HG03457 (cell line): ENCODE data around the gene CACNA1C.
A peak's percentile ranks its signal among the peaks of the same experiment; 100 is the strongest.
"Not testable (repeated sequence)": the region's sequence is repeated elsewhere in the genome, so short reads cannot be mapped to it uniquely, and the experiment has no call there.

Experiments
- ATAC-seq: cut with Tn5 transposase; IDR thresholded peaks from one replicate; pipeline ENCODE4 v1.9.1; 2021; ENCODE audit warnings: moderate number of reproducible peaks; ENCODE audit not compliant: unreplicated experiment

The CACNA1C gene

GRCh38 chr12:2248087-2248900, 195.5 kb downstream of the CACNA1C start:
- no peak for ATAC-seq

- peak; percentile 69 for ATAC-seq
These were observed 196.2 kb downstream of the CACNA1C start for GRCh38 chr12:2248901-2249381.

DNA sequence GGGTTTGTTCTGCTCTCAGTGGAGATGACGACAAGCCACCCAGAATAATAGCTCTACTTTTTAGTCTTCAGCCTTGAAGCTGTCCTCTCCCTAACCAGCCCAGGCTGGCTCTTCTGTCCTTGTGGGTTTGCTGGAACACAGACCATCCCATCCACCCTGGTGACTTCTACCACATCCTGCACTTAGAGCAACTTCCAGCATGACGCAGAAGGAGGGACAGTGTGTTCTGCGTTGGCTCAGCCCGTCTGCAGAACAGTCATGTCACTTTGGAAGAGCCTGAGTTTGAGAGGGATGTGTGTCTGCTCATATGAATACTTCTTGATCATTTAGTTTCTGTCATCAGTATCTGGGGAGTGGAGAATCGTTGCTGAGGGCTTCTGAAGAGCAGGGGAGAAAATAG, 198.0 kb downstream of the CACNA1C start:
- no peak for ATAC-seq

DNA sequence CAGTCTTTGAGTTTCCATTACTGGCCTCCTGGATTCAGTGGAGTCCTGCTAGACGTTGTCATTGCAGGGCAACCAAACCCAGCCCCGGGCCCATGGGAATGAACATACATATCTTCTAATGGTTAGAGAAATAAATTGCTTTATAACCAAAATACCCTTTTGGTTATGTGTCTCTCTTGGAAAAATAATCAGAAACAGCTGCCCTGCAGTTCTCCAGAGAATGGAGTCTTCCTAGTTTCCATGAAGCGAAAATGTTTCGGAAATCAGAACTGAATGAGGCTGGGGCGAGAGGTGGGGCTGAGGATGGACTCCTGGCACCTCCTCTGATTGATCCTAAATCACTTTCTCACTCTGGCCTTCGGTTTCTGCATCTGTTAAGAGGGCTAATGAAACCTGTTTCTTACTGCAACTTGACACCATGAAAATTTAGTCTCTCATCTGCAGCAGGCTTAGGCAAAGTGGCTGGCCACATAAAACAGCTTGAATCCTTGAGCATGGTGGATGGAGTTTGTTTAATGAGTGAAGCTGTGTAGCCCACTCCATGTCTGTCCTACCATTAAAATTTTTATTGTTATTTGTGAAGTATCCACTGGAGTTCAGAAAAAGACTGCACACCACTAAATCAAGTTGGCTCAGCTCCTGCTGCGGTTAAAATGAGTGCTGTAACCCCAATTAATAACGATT, 198.9 kb downstream of the CACNA1C start:
- ATAC-seq = no peak

GRCh38 chr12:2255311-2255710, 202.5 kb downstream of the CACNA1C start:
- no peak for ATAC-seq

GRCh38 chr12:2255731-2256130, 202.9 kb downstream of the CACNA1C start:
- ATAC-seq = not testable (repeated sequence)

DNA sequence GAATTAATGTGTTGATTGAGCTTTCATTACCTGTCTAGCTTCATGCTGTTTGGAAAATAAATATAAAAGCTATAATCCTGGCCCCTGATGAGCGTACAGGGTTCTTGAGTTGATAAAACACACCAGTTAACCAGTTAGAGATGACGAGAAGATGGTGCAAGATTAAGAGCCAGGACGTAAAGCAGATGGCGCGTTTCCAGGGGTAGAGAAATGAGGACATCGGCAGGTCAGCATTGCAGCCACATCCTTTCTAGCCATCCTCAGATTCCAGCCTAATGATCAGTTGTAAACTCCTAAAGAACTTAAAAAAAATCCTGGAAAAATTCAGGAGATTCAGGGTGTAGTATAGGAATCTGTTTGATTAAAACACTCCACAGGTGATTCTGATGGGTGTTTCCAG, 203.7 kb downstream of the CACNA1C start:
- no peak for ATAC-seq

DNA sequence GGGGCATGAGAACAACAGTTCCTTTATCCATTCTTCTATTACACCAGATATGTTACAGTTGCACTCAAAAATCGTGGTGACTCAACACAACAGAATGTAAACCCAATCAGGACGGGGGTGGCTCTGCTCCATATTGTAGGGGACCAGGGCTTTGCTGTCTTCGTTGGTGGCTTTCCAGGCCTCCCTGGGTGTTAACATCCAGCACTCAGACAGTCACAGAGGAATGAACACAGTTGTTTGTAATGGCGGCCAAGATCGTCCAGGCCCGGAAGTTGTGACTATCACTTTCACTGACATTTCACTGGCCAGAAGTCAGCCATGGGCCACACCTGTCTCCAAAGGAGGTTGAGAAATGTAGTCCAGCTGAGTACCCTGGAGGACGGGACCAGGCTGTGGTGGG, 204.1 kb downstream of the CACNA1C start:
- no peak for ATAC-seq

- ATAC-seq = no peak
These were observed 205.2 kb downstream of the CACNA1C start for GRCh38 chr12:2258025-2258424.

DNA sequence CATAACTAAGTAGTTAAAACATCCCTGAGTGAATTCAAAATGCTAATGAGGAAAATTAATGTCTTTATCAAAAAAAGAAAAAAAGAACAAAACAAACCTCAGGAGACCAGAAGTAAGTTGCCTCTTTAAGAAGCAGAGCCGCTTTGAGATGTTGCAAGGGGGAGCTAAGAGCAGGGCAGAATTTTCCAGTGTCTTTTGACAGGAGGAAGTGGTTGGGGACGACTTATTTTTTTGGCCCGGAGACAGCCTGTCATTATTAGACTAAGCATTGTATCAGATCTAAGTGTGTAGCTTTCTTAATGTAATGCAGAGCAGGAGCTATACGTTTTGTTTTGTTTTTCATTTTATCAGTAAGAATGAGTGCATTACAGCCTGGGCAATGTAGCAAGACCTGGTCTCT, 206.6 kb downstream of the CACNA1C start:
- no peak for ATAC-seq

DNA sequence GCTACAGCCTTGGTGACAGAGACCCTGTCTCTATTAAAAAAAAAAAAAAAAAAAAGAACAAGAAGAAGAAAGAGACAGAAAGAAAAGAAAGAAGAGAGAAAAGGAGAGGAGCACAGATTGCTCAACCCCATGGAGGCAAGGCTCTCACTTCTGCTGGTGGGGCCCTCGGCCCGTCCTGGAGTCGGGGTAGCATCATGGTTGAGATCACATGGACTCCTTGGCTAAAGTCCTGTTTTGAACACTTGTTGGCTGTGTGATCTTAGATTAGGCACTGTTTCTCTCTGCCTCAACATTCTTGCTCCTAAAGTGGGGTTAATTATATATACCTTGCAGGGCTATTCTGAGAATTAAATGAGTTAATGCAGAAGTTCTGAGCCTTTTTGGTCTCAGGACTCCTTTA, 207.7 kb downstream of the CACNA1C start:
- no peak for ATAC-seq

DNA sequence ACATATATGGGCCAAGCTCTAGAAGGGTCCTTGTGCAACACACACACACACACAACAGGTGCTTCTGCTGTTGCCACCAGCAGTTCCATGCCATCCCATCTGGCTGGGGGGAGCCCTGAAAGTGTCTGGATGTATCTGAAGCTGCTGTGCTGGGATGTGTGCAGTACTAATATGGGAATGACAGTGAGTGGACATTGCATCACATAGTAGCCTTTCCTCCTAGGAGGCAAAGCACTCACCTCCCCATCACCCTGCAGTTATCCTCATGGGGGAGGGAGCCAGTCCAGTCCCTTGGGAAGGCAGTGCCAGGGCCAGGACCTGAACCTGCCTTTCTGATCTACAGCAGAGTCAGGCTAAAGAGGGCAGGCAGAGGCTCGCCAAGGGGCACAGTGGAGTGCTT, 208.9 kb downstream of the CACNA1C start:
- ATAC-seq = no peak

DNA sequence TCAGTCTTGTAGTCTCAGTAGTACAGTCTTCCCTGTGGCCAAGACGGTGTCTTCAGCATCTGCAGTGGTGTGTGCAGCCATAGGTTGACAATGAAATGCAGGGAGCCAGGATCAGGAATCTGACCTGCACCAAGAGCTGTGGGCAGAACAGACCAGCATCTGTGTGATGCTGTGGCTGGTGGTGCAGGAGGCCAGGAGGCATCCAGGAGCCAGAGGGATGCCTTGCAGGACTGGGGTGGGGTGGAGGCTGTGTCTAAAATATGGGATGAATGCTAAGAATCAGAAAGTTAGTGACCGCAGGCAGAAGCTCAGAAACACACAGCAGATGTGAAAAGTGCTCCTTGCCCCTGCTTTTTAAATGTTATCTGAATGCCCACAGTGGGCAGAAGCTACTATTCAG, 209.7 kb downstream of the CACNA1C start:
- ATAC-seq = no peak

DNA sequence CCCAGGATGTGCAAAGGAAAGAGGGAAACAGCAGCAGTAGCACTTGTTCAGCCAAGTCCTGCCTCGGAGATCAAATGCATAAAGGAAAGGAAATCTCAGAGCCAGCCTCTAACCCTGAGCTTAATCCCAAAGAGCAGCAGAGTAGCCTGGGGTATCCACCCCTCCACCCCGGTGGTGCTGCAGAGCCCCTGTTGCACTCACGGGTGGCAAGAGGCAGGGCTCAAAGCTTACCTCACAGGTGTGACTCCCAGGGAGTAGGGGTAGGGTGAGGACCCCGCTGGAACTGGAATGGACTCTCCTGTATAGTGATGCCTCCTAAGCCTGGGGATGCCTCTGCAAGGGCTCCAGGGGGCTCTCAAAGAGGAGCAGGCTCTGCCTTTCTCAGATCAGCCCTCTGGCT, 211.1 kb downstream of the CACNA1C start:
- no peak for ATAC-seq

DNA sequence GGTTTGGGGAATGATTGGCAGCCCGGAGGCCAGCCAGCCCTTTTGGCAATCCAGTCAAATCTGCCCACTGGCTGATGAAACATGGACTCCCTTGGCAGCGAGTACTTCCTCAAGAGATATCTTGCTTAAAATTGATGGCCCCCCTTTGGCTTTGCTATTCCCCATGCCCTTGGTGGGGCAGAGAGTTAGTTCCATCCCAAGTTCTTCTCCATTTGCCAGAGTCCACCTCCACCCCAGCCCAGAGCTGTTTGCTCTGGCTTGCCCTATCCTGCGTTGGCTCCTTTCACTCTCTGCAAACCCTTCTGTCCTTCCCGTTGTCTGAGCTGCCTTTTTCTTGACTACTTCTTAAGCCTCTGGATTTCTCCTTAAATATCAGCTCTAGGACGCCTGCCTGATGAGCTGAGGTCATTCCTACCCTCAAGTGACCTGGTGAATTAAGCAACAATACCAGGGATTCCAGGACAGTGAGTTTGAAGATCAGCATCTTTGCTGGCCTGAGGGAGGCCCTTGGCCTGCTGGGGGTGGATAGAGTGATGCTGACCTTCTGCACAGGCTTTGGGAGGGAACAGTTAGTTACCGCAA, 212.0 kb downstream of the CACNA1C start:
- ATAC-seq = no peak

DNA sequence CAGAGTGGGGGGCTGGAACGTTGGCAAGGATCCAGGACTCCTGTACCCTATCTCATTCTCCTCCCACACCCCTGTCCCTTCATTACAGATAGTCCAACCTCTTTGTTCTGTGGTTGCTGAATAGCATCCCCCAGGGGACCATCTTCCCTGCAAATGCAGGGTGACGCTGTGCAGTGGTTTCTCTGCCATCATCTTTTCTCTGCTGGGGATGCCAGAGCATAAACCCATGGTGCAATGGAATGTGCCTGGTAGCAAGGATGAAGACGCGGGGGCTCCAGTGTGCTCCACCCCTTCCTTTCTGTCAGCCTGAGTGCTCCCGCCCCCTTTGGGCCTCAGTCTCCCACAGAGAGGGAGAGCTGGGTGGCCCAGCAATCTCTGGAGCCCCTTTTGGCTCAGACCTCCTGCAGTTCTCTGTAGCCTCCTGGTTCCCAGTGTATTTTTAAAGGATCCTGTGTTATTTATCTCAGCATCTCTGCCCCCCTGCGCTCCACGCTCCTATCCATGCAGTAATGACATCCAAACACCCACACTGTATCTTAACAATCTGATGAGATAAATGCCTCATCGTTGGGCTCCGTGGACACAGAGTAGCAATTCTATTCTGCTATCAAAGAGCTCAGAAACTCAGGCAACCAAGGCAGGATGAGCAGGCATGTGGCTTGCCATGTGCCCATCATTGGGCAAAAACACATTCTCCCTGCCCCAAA, 212.8 kb downstream of the CACNA1C start:
- no peak for ATAC-seq

DNA sequence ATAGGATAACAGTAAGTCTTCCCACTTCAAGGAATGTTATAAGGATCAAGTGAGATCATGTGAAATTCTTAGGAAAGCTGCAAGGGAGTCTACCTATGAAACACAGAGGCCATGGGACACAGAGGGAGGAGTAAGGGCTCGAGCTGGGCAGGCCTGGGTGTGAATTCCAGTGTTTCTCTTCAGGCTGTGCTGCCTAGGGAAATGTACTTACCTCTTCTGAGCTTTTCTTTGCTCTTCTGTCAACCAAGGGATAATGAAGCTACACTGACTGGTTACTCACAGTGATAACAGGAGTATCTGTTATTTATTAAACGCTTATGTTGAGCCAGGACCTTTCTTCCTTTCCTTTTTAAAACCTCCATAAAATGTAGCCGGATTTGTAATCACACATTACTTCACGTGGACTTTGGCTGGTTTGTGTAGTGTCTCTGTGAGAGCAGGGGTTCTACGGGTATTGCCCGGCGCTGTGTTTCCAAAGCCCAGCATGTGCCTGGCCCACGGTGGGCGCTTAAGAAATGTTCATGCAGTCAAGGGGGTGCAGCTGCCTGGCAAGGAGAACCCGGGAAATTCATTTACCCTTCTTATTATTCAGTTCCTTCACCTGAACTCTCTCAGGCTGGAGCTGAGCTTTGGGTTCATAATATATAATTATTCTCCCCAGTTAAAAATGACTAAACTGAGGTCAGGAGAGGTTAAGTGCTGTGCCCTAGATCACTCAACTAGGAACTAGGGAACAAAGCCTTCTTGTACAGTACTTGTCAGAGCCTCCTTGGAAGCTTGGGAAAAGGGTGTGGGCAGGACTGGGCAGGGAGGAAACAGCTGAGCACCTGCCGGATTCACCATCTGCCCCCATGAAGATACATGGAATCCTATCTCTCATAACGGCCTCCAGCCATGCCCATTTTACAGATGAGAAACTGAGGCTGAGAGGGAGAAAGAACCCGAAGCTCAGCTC, 214.2 kb downstream of the CACNA1C start:
- ATAC-seq = no peak

DNA sequence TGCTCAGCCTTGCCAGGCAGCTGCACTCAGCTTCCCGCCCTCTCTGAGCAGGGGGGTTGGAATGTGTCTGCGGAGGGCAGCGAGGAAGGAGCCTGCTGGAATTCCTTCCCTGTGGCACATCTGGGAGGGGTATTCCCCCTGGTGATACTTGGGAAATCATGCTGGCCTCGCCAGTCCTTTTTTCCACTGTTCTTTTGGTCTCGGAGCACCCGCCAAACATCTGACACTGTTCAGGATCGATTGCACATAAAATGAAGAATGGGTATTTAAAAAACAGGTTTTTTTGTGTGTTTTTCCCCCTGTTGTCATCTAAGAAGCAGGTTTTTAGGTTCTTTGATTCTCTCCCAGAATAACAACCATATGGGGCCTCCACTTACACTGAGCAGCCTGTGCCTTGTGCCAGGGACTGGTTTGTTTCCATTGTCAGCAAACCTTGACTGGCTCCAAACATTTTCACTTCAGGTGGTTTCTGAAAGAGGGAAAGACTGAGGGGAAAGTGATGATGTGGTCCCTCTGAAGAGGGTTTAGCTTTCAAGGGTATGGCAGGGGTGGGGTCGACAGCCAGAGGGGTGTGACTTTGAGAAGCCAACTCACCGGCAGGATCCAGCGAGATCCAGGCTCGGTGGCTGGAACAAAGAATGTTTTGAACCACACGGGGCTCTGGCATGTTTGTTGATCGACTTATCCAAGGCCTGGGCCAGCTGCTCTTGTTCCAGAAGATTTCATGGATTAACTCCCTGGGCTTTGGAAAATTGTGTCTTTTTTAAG, 215.1 kb downstream of the CACNA1C start:
- ATAC-seq = no peak

DNA sequence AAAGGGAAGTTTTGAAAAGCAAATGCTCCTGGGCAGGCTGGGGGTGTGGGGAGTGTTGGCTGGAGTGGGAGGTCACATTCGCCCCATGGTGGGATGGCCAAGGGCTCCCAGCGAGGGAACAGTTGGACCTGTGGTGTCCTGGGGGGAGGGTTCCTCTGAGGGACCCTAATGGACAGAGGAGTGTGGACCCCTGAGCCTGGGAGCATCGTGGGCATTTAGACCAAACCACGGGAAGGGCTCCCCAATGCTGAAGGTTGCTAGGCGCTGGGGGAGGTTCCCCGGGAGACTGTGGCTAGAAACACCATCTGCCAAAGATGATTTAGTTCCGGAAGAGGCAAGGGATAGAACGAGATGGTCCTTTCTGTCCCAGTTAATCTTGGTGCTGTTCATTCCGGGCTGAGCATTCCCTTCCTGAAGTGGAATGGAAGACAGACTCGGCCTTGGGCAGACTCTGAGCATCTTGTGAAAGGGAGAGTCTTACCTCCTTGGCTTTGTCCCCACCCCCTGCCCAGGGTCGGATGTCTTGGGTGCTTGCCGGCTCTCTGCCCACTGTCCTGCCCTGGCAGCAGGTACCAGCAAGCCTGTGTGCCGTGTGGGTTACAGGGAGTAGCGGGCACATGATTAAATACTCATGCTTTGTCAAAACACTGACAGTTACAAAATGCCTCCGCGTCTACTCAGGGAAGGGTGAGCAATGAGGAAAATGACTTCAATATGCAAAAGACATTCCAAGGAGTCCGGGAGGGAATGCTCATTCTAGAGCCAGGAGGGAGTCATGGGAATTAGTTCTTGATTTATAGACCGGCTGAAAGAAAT, 215.9 kb downstream of the CACNA1C start:
- ATAC-seq = no peak
